ENCODE data around the gene FHOD3.

The FHOD3 gene

DNA sequence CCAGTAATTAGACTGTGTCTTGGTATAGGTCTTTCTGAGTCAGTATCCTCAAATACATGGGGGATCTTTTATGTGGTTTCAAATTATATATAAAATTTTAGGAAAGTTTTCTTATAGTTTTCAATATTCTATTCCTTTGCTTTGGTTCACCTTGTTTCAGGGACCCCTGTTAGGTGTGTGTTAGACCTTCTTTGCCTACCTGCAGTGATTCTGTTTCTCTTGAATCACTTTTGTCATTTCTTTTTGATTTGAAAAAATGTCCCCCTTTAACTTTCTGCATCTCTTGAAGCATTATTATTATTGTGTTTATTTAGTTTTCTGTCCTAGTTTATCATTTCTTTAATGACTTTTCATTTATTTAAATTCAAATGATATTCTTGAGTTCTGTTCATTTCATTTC is 98.7 kb downstream of the FHOD3 start:
- no peak overlapping the region for H3K27ac Mint-ChIP-seq
- peaks cover 4% of the 10 kb centered on the region for H3K27me3 Mint-ChIP-seq (ENCODE audit: low read depth, poor library complexity)
- H3K4me1 Mint-ChIP-seq: peaks cover 15% of the 10 kb centered on the region
- H3K4me3 Mint-ChIP-seq: no peak overlapping the region
- no peak for DNase-seq
- TF ChIP-seq, protein P1, sequence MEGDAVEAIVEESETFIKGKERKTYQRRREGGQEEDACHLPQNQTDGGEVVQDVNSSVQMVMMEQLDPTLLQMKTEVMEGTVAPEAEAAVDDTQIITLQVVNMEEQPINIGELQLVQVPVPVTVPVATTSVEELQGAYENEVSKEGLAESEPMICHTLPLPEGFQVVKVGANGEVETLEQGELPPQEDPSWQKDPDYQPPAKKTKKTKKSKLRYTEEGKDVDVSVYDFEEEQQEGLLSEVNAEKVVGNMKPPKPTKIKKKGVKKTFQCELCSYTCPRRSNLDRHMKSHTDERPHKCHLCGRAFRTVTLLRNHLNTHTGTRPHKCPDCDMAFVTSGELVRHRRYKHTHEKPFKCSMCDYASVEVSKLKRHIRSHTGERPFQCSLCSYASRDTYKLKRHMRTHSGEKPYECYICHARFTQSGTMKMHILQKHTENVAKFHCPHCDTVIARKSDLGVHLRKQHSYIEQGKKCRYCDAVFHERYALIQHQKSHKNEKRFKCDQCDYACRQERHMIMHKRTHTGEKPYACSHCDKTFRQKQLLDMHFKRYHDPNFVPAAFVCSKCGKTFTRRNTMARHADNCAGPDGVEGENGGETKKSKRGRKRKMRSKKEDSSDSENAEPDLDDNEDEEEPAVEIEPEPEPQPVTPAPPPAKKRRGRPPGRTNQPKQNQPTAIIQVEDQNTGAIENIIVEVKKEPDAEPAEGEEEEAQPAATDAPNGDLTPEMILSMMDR (IDR thresholded peaks at IDR 0.05): no peak
- H3K36me3 Mint-ChIP-seq (ENCODE audit: low read depth): peaks cover 35% of the 10 kb centered on the region
- peaks cover 42% of the 10 kb centered on the region for H3K9me3 Mint-ChIP-seq

DNA sequence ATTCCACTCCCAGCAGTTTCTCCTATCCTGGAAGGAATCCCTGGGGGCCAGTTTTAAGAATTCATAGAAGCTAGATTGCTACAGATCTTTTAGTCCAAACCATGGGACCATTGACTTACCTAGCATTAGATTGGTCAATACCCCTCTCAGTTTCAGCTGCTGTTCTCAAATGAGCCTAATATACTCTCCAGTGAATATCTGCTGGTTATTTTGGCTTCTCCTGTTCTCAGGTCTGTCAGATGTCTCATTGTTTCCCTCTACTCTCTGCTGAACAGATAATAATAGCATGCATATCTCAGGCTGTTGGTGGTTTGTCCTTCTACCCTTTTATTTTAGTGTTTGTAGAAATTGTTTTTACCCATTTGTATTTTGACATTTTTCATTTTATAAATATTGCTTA is 99.5 kb downstream of the FHOD3 start:
- H3K36me3 Mint-ChIP-seq (ENCODE audit: low read depth): peaks cover 35% of the 10 kb centered on the region
- H3K27ac Mint-ChIP-seq: no peak overlapping the region
- H3K9me3 Mint-ChIP-seq: peaks cover 42% of the 10 kb centered on the region
- peaks cover 7% of the 10 kb centered on the region for H3K4me1 Mint-ChIP-seq
- no peak for DNase-seq
- no peak overlapping the region for H3K4me3 Mint-ChIP-seq
- H3K27me3 Mint-ChIP-seq (ENCODE audit: low read depth, poor library complexity): peaks cover 4% of the 10 kb centered on the region
- TF ChIP-seq, protein P1 (IDR thresholded peaks at IDR 0.05): no peak

DNA sequence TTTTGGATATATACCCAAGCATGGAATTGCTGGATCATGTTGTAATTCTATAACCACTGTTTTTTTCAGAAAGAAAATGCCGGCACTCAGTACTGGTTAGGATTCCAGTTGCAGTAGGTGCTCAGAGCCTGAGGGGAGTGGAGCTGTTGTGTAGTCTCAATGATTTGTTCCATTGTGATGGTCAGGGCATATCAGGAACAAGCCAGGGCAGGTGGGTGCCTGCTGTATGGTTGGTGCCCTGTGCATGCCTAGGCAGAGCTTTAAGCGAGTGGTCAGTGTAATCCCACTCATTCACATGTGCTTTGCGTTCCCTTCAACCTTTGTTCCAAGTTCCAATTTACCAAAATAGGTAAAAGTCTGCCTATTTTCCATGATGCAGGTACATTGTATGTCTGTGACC is 100.9 kb downstream of the FHOD3 start:
- Mint-ChIP-seq H3K36me3 (ENCODE audit: low read depth) (peaks cover 35% of the 10 kb centered on the region), H3K4me1 (peaks cover 10% of the 10 kb centered on the region), H3K9me3 (peaks cover 42% of the 10 kb centered on the region), H3K27me3 (ENCODE audit: low read depth, poor library complexity) (peaks cover 4% of the 10 kb centered on the region), H3K4me3 (no peak overlapping the region), H3K27ac (no peak overlapping the region)
- TF ChIP-seq, protein P1 (IDR thresholded peaks at IDR 0.05): no peak
- no peak for DNase-seq

DNA sequence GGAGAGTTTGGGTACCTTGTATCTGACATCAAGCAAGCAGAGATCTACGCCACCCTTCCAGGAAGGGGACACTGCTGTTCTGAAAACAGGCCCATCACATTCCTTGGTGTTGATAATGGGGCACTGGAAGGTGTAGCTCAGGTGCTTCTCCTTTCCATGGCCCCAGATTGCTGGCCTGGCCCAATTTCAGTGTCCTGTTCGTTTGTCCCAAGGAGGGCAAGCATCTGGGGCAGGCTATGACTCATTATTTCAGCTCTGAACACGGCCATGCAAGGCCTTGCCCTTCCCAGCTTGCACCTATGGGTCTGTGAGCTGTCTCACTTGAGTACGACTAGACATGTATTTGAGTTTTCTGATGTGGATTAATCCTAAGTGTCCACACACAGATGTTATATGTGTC is 101.5 kb downstream of the FHOD3 start:
- DNase-seq: no peak
- peaks cover 16% of the 10 kb centered on the region for H3K4me1 Mint-ChIP-seq
- no peaks in the 10 kb centered on the region for H3K27me3 Mint-ChIP-seq (ENCODE audit: low read depth, poor library complexity)
- TF ChIP-seq, protein P1 (IDR thresholded peaks at IDR 0.05): no peak
- H3K9me3 Mint-ChIP-seq: peaks cover 36% of the 10 kb centered on the region
- H3K4me3 Mint-ChIP-seq: no peak overlapping the region
- H3K27ac Mint-ChIP-seq: no peak overlapping the region
- peaks cover 30% of the 10 kb centered on the region for H3K36me3 Mint-ChIP-seq (ENCODE audit: low read depth)

DNA sequence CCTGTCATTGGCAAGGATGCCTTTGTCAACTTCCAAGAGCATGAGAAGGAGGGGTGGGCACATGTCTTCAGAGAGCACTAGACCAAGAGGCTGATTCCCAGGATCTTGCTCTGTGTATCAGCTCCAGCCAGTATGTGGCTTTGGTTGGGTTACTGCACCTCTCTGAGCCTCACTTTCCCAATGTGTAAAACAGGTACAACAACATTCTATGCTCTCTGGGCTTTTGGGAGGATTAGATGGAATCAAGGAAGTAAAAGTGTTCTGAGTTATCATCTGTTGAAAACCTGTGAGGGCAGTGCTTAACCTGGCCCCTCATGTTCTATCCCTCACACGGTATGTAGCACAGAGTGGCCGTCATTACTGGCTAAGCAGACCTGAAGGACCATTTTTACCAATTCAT is 103.9 kb downstream of the FHOD3 start:
- Mint-ChIP-seq H3K27me3 (ENCODE audit: low read depth, poor library complexity) (no peaks in the 10 kb centered on the region), H3K4me3 (no peak overlapping the region), H3K36me3 (ENCODE audit: low read depth) (peaks cover 12% of the 10 kb centered on the region), H3K4me1 (peaks cover 20% of the 10 kb centered on the region), H3K27ac (no peak overlapping the region), H3K9me3 (peaks cover 13% of the 10 kb centered on the region)
- DNase-seq: no peak
- TF ChIP-seq, protein P1 (IDR thresholded peaks at IDR 0.05): no peak

DNA sequence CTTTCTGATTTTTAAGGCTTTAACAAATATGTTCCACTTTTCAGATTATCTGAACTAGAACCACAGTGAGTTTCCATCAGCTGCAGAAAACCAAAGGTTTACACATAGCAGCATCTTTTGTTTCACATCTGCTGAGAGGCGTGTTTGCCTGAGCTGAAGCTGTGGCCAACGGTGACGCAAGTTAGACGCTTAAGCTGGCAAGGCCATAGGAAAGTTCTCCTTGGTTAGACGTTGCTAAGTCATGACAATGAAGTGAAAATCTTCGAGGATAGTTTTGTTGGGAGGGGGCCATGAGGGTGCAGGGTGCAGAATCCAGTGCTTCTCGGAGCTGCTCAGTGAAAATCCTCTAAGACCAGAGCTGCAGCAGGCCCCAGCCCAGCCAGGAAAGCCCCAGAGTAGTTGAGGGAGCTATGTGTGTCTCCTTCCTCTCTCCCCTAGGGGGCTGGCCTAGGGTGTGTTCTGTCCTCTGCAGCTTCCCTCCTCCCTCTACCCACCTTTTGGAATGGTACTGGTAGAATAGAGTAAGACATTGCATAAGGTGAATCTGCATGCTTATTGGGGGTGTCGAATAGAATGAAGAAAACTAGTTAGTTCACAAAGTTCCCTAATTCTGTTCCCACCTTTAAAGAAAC is 105.4 kb downstream of the FHOD3 start:
- TF ChIP-seq, protein P1 (IDR thresholded peaks at IDR 0.05): no peak
- Mint-ChIP-seq H3K27ac (no peak overlapping the region), H3K9me3 (no peaks in the 10 kb centered on the region), H3K36me3 (ENCODE audit: low read depth) (no peaks in the 10 kb centered on the region), H3K4me1 (peaks cover 20% of the 10 kb centered on the region), H3K27me3 (ENCODE audit: low read depth, poor library complexity) (no peaks in the 10 kb centered on the region), H3K4me3 (no peak overlapping the region)
- no peak for DNase-seq

All from nephron progenitor cell (in vitro differentiated cells).